GM21447 (cell line): Measurements from ENCODE around the gene BRPF1.
A peak's percentile ranks its signal among the peaks of the same experiment; 100 is the strongest.

ENCODE experiments used
- ATAC-seq: cut with Tn5 transposase; IDR thresholded peaks from one replicate; pipeline ENCODE4 v1.9.1; 2021; ENCODE audit not compliant: unreplicated experiment

The BRPF1 gene

GRCh38 chr3:9786825-9787669 lies 55.5 kb downstream of the BRPF1 start:
- no peak for ATAC-seq

- ATAC-seq, result no peak
Observed at GRCh38 chr3:9787714-9788113, 56.2 kb downstream of the BRPF1 start.

- ATAC-seq, result no peak
Observed at GRCh38 chr3:9791127-9791526, 59.6 kb downstream of the BRPF1 start.

GRCh38 chr3:9791790-9792404 lies 60.4 kb downstream of the BRPF1 start:
- no peak for ATAC-seq

- peak; percentile 81 for ATAC-seq
Observed at GRCh38 chr3:9792405-9793160, 61.0 kb downstream of the BRPF1 start, which contains the start of the genes ARPC4 and TADA3. TSS of gene ARPC4 (plus strand) at chr3:9793082. CDS start at chr3:9793122, 40 bp downstream. TSS of gene TADA3 (minus strand) at chr3:9792473. CDS start at chr3:9791466, 1,007 bp downstream.

- ATAC-seq, result no peak
Observed at GRCh38 chr3:9793161-9793781, 61.7 kb downstream of the BRPF1 start.

- ATAC-seq, result no peak
Observed at GRCh38 chr3:9794400-9794799, 62.9 kb downstream of the BRPF1 start.

GRCh38 chr3:9795207-9795606 lies 63.7 kb downstream of the BRPF1 start:
- ATAC-seq, result no peak

- ATAC-seq, result no peak
Observed at GRCh38 chr3:9797196-9797945, 65.8 kb downstream of the BRPF1 start.
